ENCODE data around the gene GGTA1. TPM values are rescaled to one million over a fixed set of nuclear protein-coding genes. Genes with fewer than 3 reads are reported as not detected.
"Not testable (repeated sequence)": the region's sequence is repeated elsewhere in the genome, so short reads cannot be mapped to it uniquely, and the experiment has no call there.

Gene GGTA1
- total RNA-seq, 1 experiment from 2014 or later, result not detected

DNA sequence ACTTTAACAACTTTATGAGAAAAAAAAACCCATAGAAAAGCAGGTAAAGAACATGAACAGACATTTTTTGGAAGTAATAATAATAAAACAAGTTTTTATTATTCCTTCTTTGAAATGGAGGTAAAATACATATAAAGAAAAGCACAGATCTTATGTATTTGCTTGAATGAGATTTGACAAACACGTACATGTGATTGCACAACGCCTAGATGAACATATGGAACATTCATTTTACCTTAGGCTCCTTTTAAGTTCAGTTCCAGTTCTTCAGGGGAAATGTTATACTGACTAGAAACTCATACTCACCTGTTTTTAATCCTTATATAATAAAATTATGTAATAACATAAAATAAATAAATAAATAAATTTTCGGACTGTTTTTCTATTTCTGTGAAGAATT, 61.8 kb downstream of the GGTA1 start:
- Histone ChIP-seq H3K14ac (ENCODE audit: insufficient read depth, low read length) (no peak overlapping the region), H2BK5ac (ENCODE audit: insufficient read length, low read length) (no peak overlapping the region), H3K56ac (ENCODE audit: insufficient read length, low read depth, low read length) (no peak overlapping the region), H2BK15ac (ENCODE audit: low read depth, low read length) (no peak overlapping the region), H3K23ac (ENCODE audit: insufficient read length, low read depth, low read length) (no peak overlapping the region), H3K9ac (ENCODE audit: extremely low read depth, insufficient read length, low read length) (no peak overlapping the region), H3T11ph (ENCODE audit: low read length) (no peak overlapping the region), H3K79me1 (ENCODE audit: insufficient read depth, low read depth, low read length, poor library complexity, severe bottlenecking) (no peaks in the 10 kb centered on the region), H2BK12ac (ENCODE audit: insufficient read length, low read depth, low read length) (no peak overlapping the region), H2BK120ac (ENCODE audit: low read depth, low read length, poor library complexity, severe bottlenecking) (no peak overlapping the region), H3K18ac (ENCODE audit: insufficient read length, low read depth, low read length) (no peak overlapping the region), H4K5ac (ENCODE audit: insufficient read length, low read depth, low read length) (no peak overlapping the region), H3K27me3 (ENCODE audit: insufficient read depth, low read length) (no peaks in the 10 kb centered on the region), H2BK20ac (ENCODE audit: low read depth, low read length, poor library complexity, severe bottlenecking) (no peak overlapping the region), H3K4me1 (ENCODE audit: insufficient read depth, low read length) (no peaks in the 10 kb centered on the region), H4K8ac (replicated peaks; ENCODE audit: insufficient read length, low read depth, low read length) (no peak overlapping the region), H2AFZ (ENCODE audit: low read length) (no peak overlapping the region), H4K91ac (ENCODE audit: insufficient read length, low read depth, low read length) (no peak overlapping the region), H3K9me3 (ENCODE audit: control insufficient read depth, low read depth, low read length) (no peaks in the 10 kb centered on the region), H2AK5ac (ENCODE audit: insufficient read length, low read length) (no peak overlapping the region), H3K4me2 (ENCODE audit: insufficient read depth, insufficient read length, low read length) (no peak overlapping the region), H3K79me2 (ENCODE audit: insufficient read depth, low read length) (no peaks in the 10 kb centered on the region), H3K27ac (ENCODE audit: insufficient read length, low read depth, low read length) (no peak overlapping the region), H4K20me1 (ENCODE audit: control insufficient read depth, insufficient read depth, insufficient read length) (no peaks in the 10 kb centered on the region), H3K23me2 (ENCODE audit: insufficient read length, low read depth, low read length, poor library complexity, severe bottlenecking) (no peaks in the 10 kb centered on the region), H3K4ac (ENCODE audit: low read depth, low read length) (no peak overlapping the region)
- H3K9me3 Mint-ChIP-seq, result no peaks in the 10 kb centered on the region; a peak in 1 of 5 replicates
- H3K4me1 Mint-ChIP-seq, result no peaks in the 10 kb centered on the region
- no peak overlapping the region for H3K4me3 Mint-ChIP-seq
- TF ChIP-seq, protein P1, sequence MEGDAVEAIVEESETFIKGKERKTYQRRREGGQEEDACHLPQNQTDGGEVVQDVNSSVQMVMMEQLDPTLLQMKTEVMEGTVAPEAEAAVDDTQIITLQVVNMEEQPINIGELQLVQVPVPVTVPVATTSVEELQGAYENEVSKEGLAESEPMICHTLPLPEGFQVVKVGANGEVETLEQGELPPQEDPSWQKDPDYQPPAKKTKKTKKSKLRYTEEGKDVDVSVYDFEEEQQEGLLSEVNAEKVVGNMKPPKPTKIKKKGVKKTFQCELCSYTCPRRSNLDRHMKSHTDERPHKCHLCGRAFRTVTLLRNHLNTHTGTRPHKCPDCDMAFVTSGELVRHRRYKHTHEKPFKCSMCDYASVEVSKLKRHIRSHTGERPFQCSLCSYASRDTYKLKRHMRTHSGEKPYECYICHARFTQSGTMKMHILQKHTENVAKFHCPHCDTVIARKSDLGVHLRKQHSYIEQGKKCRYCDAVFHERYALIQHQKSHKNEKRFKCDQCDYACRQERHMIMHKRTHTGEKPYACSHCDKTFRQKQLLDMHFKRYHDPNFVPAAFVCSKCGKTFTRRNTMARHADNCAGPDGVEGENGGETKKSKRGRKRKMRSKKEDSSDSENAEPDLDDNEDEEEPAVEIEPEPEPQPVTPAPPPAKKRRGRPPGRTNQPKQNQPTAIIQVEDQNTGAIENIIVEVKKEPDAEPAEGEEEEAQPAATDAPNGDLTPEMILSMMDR (conservative IDR thresholded peaks at IDR 0.05), result no peak
- H3K27ac Mint-ChIP-seq, result no peak overlapping the region
- 100% methylated on average over 1 of the region's 3 CpGs for WGBS (ENCODE audit: extremely low coverage, insufficient read length, low lambda C conversion rate)
- H3K27me3 Mint-ChIP-seq (ENCODE audit: low read depth), result peaks cover 22% of the 10 kb centered on the region
- no peaks in the 10 kb centered on the region for H3K36me3 Mint-ChIP-seq (ENCODE audit: insufficient read depth in 1 of 3, low read depth in 3 of 3)
- no peak for DNase-seq

DNA sequence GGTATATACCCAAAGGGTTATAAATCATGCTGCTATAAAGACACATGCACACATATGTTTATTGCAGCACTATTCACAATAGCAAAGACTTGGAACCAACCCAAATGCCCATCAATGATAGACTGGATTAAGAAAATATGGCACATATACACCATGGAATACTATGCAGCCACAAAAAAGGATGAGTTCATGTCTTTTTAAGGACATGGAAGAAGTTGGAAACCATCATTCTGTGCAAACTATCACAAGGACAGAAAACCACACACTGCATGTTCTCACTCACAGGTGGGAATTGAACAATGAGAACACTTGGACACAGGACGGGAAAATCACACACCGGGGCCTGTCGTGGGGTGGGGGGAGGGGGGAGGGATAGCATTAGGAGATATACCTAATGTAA, 62.6 kb downstream of the GGTA1 start:
- not testable (repeated sequence) for DNase-seq; H2AFZ ChIP-seq (ENCODE audit: low read length); H3K27ac Mint-ChIP-seq; H3K18ac ChIP-seq (ENCODE audit: insufficient read length, low read depth, low read length); H3T11ph ChIP-seq (ENCODE audit: low read length); H3K9me3 Mint-ChIP-seq; H3K4me3 Mint-ChIP-seq; H4K5ac ChIP-seq (ENCODE audit: insufficient read length, low read depth, low read length); H3K79me2 ChIP-seq (ENCODE audit: insufficient read depth, low read length); H3K56ac ChIP-seq (ENCODE audit: insufficient read length, low read depth, low read length); H3K9me3 ChIP-seq (ENCODE audit: control insufficient read depth, low read depth, low read length); H3K27ac ChIP-seq (ENCODE audit: insufficient read length, low read depth, low read length); H3K23me2 ChIP-seq (ENCODE audit: insufficient read length, low read depth, low read length, poor library complexity, severe bottlenecking); H2BK12ac ChIP-seq (ENCODE audit: insufficient read length, low read depth, low read length); H2BK5ac ChIP-seq (ENCODE audit: insufficient read length, low read length); H4K91ac ChIP-seq (ENCODE audit: insufficient read length, low read depth, low read length); H3K4ac ChIP-seq (ENCODE audit: low read depth, low read length); H2BK20ac ChIP-seq (ENCODE audit: low read depth, low read length, poor library complexity, severe bottlenecking); H3K27me3 ChIP-seq (ENCODE audit: insufficient read depth, low read length); H3K14ac ChIP-seq (ENCODE audit: insufficient read depth, low read length); H3K23ac ChIP-seq (ENCODE audit: insufficient read length, low read depth, low read length); H2AK5ac ChIP-seq (ENCODE audit: insufficient read length, low read length); H3K36me3 Mint-ChIP-seq (ENCODE audit: insufficient read depth in 1 of 3, low read depth in 3 of 3); H2BK15ac ChIP-seq (ENCODE audit: low read depth, low read length); H2BK120ac ChIP-seq (ENCODE audit: low read depth, low read length, poor library complexity, severe bottlenecking); H4K8ac ChIP-seq (replicated peaks; ENCODE audit: insufficient read length, low read depth, low read length); H4K20me1 ChIP-seq (ENCODE audit: control insufficient read depth, insufficient read depth, insufficient read length); H3K79me1 ChIP-seq (ENCODE audit: insufficient read depth, low read depth, low read length, poor library complexity, severe bottlenecking); H3K4me2 ChIP-seq (ENCODE audit: insufficient read depth, insufficient read length, low read length); H3K4me1 Mint-ChIP-seq; H3K9ac ChIP-seq (ENCODE audit: extremely low read depth, insufficient read length, low read length); H3K4me1 ChIP-seq (ENCODE audit: insufficient read depth, low read length)
- no CpG with 5 or more reads among the region's 3 CpGs for WGBS (ENCODE audit: extremely low coverage, insufficient read length, low lambda C conversion rate)
- H3K27me3 Mint-ChIP-seq (ENCODE audit: low read depth), result peaks cover 16% of the 10 kb centered on the region

All from H9 (cell line).